Thyroid gland (tissue), 4 donors: Measurements from ENCODE around the gene ATXN7.

Source experiments
- CTCF ChIP-seq, 6 experiments: fragments of 200-600 bp in 3 of 6; fragments of 450-650 bp in 3 of 6; sonication (generic) in 3 of 6; IDR thresholded peaks; one replicate each; pipeline ENCODE4 v1.5.1; 2016 to 2019; ENCODE audit warnings: antibody characterized with exemption in 6 of 6, mild to moderate bottlenecking in 2 of 6, inconsistent platforms in 1 of 6, moderate library complexity in 1 of 6
- POLR2A ChIP-seq, 2 donors: fragments of 450-650 bp; IDR thresholded peaks; one replicate each; pipeline ENCODE4 v1.6.1; 2017; ENCODE audit warnings: antibody characterized with exemption in 2 of 2, mild to moderate bottlenecking in 2 of 2, moderate library complexity in 1 of 2

DNA sequence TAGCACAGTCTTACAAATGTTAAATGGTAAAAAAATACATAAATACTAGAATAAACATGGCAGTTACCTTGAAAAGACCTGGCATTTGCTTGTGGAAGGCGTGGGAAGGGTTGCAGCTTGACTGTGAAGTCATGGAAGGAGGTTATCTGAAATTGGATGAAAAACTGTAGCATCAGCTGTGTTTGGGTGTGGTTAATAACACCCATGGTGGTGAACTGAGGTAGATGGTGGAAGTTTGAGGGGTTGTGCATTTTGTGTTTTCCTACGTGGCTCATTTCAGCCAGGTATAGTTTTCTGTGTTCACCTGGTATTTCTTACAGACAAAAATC, 113.2 kb downstream of the ATXN7 start:
- TF ChIP-seq CTCF (IDR thresholded peaks at IDR 0.05) (no peak), POLR2A (IDR thresholded peaks at IDR 0.05) (no peak)
